Measurements from ENCODE around the gene TMEM252.

Gene TMEM252

DNA sequence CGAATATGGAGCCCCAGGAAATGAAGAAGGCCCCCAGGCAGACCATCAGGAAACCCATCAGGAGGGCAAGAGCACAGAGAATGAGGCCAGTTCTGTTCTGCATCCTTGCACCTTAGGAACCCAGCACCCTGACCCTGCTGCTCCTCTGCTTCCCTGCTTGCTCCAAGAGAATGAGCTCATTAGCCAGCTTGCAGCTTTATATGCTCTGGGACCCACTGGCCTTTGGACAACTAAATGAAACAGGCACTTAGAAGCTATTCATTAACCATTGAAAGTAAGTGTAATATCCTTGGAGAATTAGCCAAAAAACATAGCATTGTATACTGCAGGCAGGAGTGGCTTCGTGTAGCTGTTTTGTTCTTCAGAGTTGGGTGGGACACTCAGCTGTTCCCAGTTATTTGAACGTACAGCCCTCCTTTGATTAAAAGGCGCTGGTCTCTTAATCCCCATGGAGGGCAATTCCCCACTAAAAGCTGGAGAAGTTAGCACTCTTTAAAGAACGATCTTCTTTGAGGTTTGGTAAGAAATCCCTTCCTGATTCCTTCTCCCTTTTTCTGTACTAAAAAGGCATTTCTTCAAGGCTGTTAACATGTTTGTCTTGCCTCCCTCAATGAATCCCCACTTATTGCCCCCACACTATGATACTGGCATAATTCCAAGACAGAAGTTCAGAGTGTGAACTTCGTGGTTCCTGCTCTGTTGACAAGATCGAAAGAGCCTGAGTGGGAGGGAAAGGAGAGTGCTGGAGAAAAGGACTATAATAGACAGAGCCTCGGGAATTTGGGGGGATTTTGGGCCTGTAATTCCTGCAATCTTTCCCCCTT is at the start of gene TMEM252:
Gene TMEM252, minus strand, starts transcription at position 172 of the 824 bp plus-strand sequence. Its CDS starts 69 bp downstream, at position 103.
- no peak for DNase-seq

DNA sequence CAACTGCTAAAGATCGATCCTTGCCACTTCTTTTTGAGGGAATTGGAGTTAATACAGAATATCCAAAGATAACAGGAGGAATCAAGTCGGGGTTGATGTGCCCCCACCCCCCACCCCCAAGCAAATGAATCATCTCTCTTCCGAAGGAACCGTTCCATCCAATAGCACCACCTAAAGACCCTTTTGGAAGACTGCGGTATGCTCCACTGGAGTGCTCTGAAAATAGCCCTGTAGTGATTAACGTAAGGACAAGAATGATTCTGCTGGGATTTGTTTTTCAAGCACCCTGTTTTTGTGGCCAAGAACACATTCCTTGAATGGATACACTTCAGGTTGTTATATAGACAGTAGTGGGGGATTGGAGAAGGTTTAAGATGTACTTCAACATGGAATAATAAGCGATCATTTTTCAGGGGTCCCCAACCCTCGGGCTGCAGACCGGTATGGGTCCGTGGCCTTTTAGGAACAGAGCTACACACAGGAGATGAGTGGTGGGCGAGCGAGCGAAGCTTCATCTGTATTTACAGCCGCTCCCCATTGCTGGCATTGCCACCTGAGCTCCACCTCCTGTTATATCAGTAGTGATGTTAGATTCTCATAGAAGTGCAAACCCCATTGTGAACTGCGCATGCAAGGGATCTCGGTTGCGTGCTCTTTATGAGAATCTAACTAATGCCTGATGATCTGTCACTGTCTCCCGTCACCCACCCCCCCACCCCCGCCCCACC is 44.5 kb upstream of the TMEM252 start:
- DNase-seq = no peak

- DNase-seq = peak; percentile 74
These were observed 43.7 kb upstream of the TMEM252 start for GRCh38 chr9:68584189-68585033.

DNA sequence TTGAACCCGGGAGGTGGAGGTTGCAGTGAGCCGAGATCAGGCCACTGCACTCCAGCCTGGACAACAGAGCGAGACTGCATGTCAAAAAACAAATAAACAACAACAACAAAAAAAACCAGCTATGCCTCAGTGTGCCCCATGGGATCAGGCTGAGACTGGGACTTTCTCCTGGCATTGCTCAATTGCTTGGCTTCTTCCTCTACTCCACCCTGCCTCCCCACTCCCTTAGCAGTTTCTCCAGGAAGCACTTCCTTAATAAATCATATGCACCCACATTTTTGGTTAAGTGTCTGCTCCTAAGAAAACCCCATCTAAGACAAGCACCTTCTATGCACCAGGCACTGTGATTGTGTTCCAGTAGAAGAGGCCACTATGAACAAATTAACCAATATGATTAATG is 41.0 kb upstream of the TMEM252 start:
- no peak for DNase-seq

GRCh38 chr9:68577774-68578591 is 37.3 kb upstream of the TMEM252 start:
- no peak for DNase-seq

GRCh38 chr9:68575817-68576216 is 35.1 kb upstream of the TMEM252 start:
- no peak for DNase-seq

DNA sequence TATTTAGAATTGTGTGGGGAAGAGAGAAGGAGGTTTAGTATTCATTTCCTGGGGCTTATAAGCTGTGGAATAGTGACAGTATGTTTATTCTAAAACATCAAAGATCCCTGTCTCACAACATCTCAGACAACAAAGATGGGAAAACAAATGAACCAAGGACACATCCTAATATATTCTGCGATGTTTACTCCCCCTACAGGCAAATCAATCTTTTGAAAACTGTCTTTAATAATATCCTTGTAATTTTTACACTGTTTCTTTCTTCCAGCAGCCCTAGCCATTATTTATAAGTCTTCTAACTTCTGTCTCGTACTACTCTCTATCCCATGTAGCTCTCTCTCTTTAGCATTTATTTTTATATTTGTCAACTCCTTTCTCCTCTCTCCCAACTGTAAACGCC is 33.5 kb upstream of the TMEM252 start:
- DNase-seq = no peak

DNA sequence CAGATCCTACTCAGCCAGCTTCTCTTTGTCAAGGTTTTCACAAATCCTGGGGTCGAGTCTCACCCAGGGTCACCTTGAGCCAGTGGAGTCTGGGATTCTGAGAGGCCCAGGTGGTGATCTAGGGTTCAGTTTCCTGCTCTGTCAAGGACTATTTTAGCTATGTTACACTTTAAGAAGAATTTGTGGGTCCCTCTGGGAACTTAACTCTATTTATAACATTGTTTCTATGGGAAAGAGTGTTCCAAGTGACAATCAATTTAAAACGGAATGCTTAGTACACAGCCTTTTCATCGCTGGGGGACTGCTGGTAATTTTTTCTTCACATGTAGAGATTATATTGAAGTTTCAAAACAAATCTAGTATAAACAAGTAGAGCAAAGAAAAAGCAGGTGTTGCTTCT is 26.9 kb upstream of the TMEM252 start:
- DNase-seq = no peak

- no peak for DNase-seq
These were observed 21.8 kb upstream of the TMEM252 start for GRCh38 chr9:68562461-68562860.

DNA sequence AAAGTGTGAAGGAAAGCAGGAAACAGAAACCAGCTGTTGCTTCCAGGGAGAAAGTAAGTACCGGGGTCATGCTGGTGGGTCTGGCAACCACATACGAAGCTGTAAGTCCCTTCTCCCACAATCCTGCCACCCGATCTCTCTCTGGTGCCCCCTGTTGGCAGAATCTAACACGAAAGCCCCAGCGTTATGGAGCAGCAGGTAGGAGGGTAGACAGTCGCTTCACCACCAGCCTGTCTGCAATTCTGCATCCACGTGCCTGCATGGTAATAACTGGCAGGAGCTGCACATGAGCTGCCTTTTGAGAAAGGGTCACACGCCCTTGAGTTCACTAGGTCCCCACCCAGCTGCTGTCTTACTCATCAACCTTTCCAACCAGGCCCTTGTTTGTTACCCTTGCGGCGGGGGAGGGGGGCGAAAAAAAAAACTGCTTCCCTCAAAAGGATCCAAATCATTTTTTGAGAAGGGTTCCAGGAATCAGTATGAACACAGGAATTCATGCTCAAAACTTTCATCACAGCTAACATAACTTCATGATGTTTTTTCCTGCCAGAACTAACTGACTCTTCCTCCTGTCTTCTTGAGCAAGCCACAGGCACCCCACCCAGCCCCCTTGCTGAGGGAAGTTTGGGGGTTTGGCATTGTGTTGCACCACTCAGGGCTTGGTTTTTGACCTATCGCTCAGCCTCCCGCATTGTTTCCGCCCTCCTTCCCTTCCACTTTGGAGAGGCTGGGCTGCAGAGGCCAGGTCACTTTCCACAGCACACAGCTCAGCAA is 19.6 kb upstream of the TMEM252 start:
- no peak for DNase-seq

DNA sequence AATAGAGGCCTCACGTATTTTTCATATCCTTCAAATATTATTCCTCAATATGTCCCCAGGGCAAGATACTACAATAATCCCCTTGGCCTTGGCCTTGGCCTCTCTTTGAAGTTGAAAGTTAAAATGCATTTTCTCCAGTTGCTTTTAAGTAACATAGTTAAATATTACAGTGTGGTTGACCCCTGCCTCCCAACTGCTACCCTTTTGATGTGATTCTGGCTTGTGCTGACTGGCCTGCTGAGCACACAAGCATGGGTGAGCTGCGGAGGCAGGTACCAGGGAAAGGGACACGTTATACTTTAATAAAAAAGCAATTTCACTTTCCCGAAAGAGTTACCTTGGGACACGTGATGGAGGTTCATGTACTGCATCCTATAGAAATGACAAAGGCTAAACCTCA is 17.9 kb upstream of the TMEM252 start:
- no peak for DNase-seq

- DNase-seq = no peak
These were observed 14.9 kb upstream of the TMEM252 start for GRCh38 chr9:68555437-68556150.

DNA sequence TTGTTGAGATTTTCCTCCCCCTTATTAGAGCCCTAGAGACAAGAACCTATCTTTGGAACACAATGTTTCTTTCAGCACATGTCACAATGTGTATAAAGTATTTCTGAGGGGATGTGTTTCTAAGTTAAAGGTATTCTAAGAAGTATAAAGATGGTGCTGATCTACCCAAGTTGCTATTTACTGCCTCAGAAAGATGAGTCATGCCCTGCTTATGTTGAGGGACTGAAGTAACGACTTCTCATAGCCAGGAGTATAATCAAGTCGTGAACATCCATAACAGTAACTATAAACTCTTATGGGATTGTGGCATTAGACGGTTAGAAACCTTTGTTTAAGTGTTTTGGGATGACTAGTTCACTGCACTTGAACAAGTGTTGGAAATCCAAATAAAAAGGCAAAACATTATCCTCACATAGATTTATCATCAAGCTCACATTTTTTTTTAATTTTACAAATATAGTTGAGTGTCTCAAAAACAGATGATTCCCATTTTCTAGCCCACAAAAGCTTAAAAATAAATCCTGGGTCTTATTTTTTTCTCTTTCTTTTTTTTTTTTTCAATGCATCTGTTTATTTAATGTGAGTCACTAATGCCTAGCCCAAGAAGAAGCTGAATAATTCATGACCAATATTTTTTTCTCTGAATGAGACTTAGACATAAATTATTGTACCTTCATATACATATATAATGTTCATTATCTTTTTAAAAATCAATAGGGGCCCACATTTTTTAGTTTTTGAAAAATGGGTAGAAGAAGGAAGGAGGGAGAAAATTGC is 12.2 kb upstream of the TMEM252 start:
- DNase-seq = no peak

GRCh38 chr9:68551191-68551590 is 10.5 kb upstream of the TMEM252 start:
- no peak for DNase-seq

DNA sequence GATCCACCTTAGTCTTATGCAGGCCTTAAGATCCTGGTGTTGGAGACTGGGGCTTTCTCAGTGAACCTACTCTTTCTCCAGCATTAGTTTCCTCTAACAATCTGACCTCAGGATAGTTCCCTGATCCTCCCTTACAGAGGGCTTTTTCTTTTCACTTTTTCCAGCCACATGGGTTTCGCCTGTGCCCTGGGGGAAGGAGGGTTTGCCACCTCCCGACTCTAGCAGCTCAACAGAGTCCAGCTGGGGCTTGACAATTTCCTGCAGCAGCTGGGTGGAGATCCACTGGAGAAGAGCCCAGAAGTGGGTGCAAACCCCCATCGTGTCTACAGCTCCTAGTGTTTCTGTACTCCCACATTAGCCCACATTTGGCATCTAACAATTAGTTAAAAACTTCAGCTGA is 7.6 kb upstream of the TMEM252 start:
- DNase-seq = no peak

DNA sequence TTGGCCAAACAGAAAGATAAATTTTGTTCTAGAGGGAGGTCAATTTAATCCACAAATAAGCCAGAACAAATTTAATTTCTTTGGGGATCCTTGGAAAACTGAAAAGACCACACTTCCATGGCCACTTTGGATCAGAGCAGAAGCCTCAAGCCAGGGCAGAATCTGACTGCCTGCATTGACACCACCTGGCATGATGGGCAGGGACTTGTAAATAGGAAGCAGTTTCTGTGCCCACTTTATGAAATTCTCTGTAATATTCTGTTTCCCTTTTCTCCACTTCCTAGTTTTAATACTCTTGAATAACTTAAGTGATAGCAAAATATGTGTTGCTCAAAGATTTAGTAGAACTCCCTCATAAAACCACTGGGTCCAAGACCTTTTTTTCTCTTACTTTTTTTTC is 6.7 kb upstream of the TMEM252 start:
- no peak for DNase-seq

DNA sequence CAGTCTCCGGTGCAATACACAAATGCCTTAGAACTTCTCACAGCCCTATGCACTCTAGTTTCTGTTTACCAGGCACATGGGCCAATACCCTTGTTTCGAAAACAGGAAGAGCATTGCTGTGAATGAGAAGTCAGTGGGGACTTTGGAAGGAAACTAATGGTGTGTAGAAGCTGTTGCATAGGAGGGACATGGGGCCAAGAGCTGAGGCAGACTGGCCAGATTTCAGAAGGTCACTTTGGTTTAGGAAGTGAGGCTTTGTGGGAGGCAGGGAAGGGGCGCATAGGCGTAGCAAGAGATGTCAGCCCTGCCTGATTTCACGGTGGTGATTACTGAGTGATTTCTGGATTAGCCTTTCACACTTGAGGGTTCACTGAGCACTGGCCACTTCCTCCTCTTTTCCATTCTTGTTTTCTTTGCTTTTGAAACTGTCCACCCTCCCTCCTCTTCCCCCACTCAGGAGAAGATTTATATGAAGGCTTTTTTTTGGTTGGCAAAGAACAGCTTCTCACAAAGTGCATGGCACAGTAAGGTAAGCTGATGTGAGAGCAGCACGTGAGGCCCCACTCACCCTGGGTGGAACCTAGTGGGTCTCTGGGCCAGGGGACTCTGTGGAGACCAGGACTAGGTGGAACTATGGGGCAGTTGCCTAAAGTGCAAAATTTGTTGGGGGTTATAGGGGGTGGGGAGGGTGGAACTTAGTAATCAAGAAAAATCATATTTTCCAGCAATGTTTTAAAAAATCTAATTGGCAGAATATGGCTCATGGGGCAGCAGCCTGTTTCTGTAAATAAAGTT is 6.1 kb upstream of the TMEM252 start:
- no peak for DNase-seq

- DNase-seq = peak; percentile 12
These were observed 4.5 kb upstream of the TMEM252 start for GRCh38 chr9:68545033-68545705.

DNA sequence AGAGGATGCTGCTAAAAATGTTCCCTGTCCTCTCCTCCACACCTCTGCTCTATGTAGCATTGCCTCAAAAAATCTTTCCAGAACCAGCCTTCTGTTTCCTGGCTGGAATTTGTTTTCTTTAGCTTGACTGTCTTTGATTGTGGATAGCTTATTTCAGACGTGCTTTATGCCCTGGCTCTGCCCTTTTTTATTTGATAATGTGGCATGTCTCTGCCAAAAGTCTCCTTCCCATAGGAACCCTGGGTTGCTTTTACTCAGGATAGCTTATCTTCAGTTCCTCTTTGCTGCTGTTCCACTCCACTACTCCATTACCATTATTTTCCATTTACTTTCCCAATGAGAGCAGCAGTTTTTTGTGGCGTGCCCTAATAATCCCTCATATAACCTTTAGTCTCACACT is 885 bp upstream of the TMEM252 start:
- no peak for DNase-seq

All from NCI-H1048 (cell line).